GM23338 (cell line): ENCODE data around the gene SCGB1C2. TPM values are rescaled to one million over a fixed set of nuclear protein-coding genes. Genes with fewer than 3 reads are reported as not detected.
"Not testable (repeated sequence)": the region's sequence is repeated elsewhere in the genome, so short reads cannot be mapped to it uniquely, and the experiment has no call there.

Experiments
- ATAC-seq: fragments of 200-7000 bp; cut with Tn5 transposase; 3 replicates; pipeline ENCODE4 v1.9.1; 2020
- DNase-seq: peaks from one replicate; pipeline ENCODE4 v3.0.0-alpha.2; 2015; ENCODE audit warnings: low spot score
- H2AFZ ChIP-seq: fragments of 200-600 bp; sonication (generic); 2 replicates; pipeline ENCODE4 v1.8.0; 2016; ENCODE audit warnings: antibody characterized with exemption, mild to moderate bottlenecking, moderate library complexity
- H3F3A ChIP-seq: fragments of 200-600 bp; sonication (generic); replicated peaks from 2 replicates; pipeline ENCODE4 v1.8.0; 2017; ENCODE audit warnings: antibody characterized with exemption, mixed run types, low read depth
- H3K27ac ChIP-seq: fragments of 200-600 bp; sonication (generic); 2 replicates; pipeline ENCODE4 v1.6.1; 2016; ENCODE audit warnings: low read depth
- H3K27me3 ChIP-seq: fragments of 200-600 bp; sonication (generic); 2 replicates; pipeline ENCODE4 v1.8.0; 2016; ENCODE audit warnings: mild to moderate bottlenecking, mixed run types, moderate library complexity; ENCODE audit not compliant: insufficient read depth
- H3K36me3 ChIP-seq: fragments of 200-600 bp; sonication (generic); 2 replicates; pipeline ENCODE4 v1.8.0; 2016; ENCODE audit warnings: mild to moderate bottlenecking; ENCODE audit not compliant: insufficient read depth
- H3K4me1 ChIP-seq: fragments of 200-600 bp; sonication (generic); 2 replicates; pipeline ENCODE4 v1.8.0; 2016; ENCODE audit warnings: mild to moderate bottlenecking, moderate library complexity; ENCODE audit not compliant: insufficient read depth
- H3K4me2 ChIP-seq: fragments of 200-600 bp; sonication (generic); 2 replicates; pipeline ENCODE4 v1.7.1; 2017; ENCODE audit warnings: mixed run types
- H3K4me3 ChIP-seq: fragments of 200-600 bp; sonication (generic); 2 replicates; pipeline ENCODE4 v1.6.1; 2016; ENCODE audit warnings: mixed run types
- H3K79me2 ChIP-seq: fragments of 200-600 bp; sonication (generic); replicated peaks from 2 replicates; pipeline ENCODE4 v1.8.0; 2017; ENCODE audit warnings: mild to moderate bottlenecking; ENCODE audit not compliant: insufficient read depth
- H3K9me2 ChIP-seq: fragments of 200-600 bp; sonication (generic); 2 replicates; pipeline ENCODE4 v1.8.0; 2017; ENCODE audit not compliant: insufficient read depth
- H4K20me1 ChIP-seq: fragments of 200-600 bp; sonication (generic); replicated peaks from 2 replicates; pipeline ENCODE4 v1.8.0; 2017; ENCODE audit warnings: mild to moderate bottlenecking; ENCODE audit not compliant: insufficient read depth
- H3K27ac Mint-ChIP-seq: 2 replicates; pipeline ENCODE4 v1.8.0; 2020; ENCODE audit warnings: inconsistent platforms, mild to moderate bottlenecking, moderate library complexity, mixed read lengths
- H3K27me3 Mint-ChIP-seq: 3 replicates; pipeline ENCODE4 v1.8.0; 2022; ENCODE audit warnings: low read depth, mild to moderate bottlenecking, moderate library complexity, mixed read lengths, inconsistent platforms; ENCODE audit not compliant: insufficient read depth, poor library complexity
- H3K36me3 Mint-ChIP-seq: 3 replicates; pipeline ENCODE4 v1.8.0; 2021; ENCODE audit warnings: low read depth, mild to moderate bottlenecking, inconsistent platforms, moderate library complexity, mixed read lengths
- H3K4me1 Mint-ChIP-seq: 3 replicates; pipeline ENCODE4 v1.8.0; 2020; ENCODE audit warnings: mild to moderate bottlenecking, inconsistent platforms, mixed read lengths
- H3K4me3 Mint-ChIP-seq: 3 replicates; pipeline ENCODE4 v1.8.0; 2021; ENCODE audit warnings: moderate library complexity, mild to moderate bottlenecking, inconsistent platforms, mixed read lengths
- H3K9me3 Mint-ChIP-seq: 3 replicates; pipeline ENCODE4 v1.8.0; 2020; ENCODE audit warnings: moderate library complexity, mild to moderate bottlenecking, inconsistent platforms, mixed read lengths
- CTCF ChIP-seq, 2 experiments: fragments of 200-600 bp in 1 of 2; sonication (generic) in 1 of 2; conservative IDR thresholded peaks; 2 replicates each; pipeline versions ENCODE4 v1.5.1 to v1.6.1; 2016 to 2017; ENCODE audit warnings: antibody characterized with exemption in 2 of 2, low read depth in 2 of 2, mild to moderate bottlenecking in 2 of 2, moderate library complexity in 1 of 2
- long read RNA-seq: library from polyadenylated mRNA; unstranded; transcript quantifications from one replicate; pipeline ENCODE4 v2.0.0, GENCODE V29; 2020; ENCODE audit not compliant: unreplicated experiment
- polyA plus RNA-seq: library from polyadenylated mRNA; unstranded; fragments of >200 nt; fragmentation: Nextera tagmentation; extraction: Ambion mirVana; gene quantifications from 2 replicates; pipeline ENCODE4 v1.2.1, GENCODE V29; 2016
- total RNA-seq: library from RNA; depleted of rRNA; stranded (reverse); fragments of >200 nt; shearing (Covaris generic); gene quantifications from 2 replicates; pipeline ENCODE4 v1.2.3, GENCODE V29; 2014; rRNA removed

SCGB1C2 gene
- total RNA-seq (not detected in 2 replicates), polyA plus RNA-seq (not detected in 2 replicates)
- long read RNA-seq = 0 reads

DNA sequence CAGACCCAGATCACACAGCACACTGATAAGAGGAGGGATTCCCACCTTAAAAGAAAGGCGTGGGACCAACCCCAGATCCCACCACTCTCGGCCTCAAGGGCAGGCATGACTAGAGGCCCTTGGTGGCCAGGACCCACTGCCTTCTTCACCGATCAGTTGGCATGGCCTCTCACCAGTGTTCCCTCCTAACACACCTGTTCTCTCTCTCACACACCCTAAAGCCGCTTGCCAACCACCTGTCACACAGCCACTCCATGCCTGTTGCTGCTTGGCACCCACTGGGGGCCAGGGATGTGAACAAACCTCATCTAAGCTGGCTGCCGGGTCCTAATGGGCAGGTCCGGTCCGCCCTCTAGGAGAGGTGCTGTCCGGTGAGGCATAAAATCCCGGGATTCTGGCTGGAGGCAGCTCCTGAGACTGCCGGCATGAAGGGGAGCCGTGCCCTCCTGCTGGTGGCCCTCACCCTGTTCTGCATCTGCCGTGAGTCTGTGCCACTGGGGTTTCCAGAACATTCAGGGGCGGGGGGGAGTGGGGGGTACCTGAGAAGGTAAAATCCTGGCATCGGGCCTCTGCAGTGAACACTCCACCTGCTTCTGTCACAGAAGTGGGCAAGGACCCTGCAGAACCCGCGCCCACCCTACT lies at the start of gene SCGB1C2:
SCGB1C2 (plus strand) TSS at position 404 of the 642 bp plus-strand sequence; CDS start at position 426, 22 bp downstream.
- peaks cover 21% of the 10 kb centered on the region for H3K9me3 Mint-ChIP-seq
- not testable (repeated sequence) for H4K20me1 ChIP-seq, ATAC-seq, H3K4me2 ChIP-seq, H3K79me2 ChIP-seq, H3K4me3 Mint-ChIP-seq, H3K4me3 ChIP-seq, H3K4me1 ChIP-seq, H3F3A ChIP-seq, H3K27me3 Mint-ChIP-seq, H3K27ac Mint-ChIP-seq, H3K27me3 ChIP-seq, H3K36me3 ChIP-seq, H3K9me2 ChIP-seq, H2AFZ ChIP-seq, H3K4me1 Mint-ChIP-seq, DNase-seq, H3K27ac ChIP-seq
- H3K36me3 Mint-ChIP-seq = peaks cover 10% of the 10 kb centered on the region; the same call in 2 of the 3 replicates

- H3K36me3 Mint-ChIP-seq, H3K9me3 Mint-ChIP-seq, H3K4me2 ChIP-seq, H3K27ac Mint-ChIP-seq, H3K27me3 Mint-ChIP-seq, H3K27ac ChIP-seq, H3K4me1 Mint-ChIP-seq, H3K9me2 ChIP-seq, H3F3A ChIP-seq, H3K4me1 ChIP-seq, H4K20me1 ChIP-seq, H3K4me3 ChIP-seq, ATAC-seq, H2AFZ ChIP-seq, H3K4me3 Mint-ChIP-seq, H3K36me3 ChIP-seq, H3K79me2 ChIP-seq, H3K27me3 ChIP-seq: not testable (repeated sequence)
- DNase-seq = peak; percentile 21
Observed at GRCh38 chr17:113111-113510, 24.3 kb upstream of the SCGB1C2 start.

DNA sequence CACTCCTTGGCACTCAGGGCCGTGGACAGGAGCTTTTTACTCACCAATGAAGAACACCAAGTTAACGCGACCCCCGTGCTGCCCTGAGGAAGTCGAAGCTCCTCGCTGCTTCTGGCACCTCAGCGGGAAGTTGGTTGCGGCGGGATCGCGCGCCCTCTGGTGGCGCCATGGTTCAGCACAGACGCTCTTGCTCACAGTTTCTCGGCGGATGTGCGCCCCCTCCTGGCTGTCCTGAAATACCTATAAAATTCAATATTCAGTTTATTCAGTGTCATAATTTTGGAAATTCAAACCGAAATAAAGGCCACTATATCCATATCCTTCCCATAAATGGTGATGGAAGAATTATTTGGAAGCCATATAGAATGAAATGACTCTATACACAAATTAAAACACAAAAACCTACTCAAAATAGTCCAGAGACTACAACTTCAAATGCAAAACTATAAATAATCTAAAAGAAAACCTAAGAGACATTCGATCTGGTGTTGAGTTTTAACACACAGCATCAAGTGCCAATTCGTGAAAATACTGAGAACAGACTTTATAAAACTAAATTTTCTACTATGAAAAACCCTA lies 18.9 kb upstream of the SCGB1C2 start:
- DNase-seq = peak; percentile 43
- not testable (repeated sequence) for H3K4me1 Mint-ChIP-seq, H3K9me3 Mint-ChIP-seq, H3K4me3 ChIP-seq, H3K36me3 ChIP-seq, H3K4me2 ChIP-seq, H2AFZ ChIP-seq, H3K36me3 Mint-ChIP-seq, H4K20me1 ChIP-seq, H3K79me2 ChIP-seq, H3K27me3 ChIP-seq, H3K27ac Mint-ChIP-seq, H3K4me3 Mint-ChIP-seq, H3F3A ChIP-seq, ATAC-seq, H3K27me3 Mint-ChIP-seq, H3K4me1 ChIP-seq, H3K27ac ChIP-seq, H3K9me2 ChIP-seq
- peak; percentile 34 to 68 for TF ChIP-seq CTCF (conservative IDR thresholded peaks at IDR 0.05; ENCODE audit: low read depth in 2 of 2)

DNA sequence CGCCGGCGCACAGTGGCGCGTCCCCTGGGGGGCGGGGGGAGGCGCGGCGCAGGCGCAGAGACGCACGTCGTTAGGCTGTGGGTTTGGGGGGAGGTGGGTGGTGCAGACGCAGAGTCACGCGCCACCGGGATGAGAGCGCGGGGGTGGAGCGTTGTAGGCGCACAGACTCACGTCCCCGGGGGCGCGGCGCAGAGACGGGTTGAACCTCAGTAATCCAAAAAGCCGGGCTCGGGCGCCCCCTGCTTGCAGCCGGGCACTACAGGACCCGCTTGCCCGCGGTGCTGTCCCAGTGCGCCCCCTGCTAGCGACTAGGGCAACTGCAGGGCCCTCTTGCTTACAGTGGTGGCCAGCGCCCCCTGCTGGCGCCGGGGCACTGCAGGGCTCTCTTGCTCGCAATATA lies 3.4 kb upstream of the SCGB1C2 start:
- not testable (repeated sequence) for H3K79me2 ChIP-seq, H3K27ac ChIP-seq, H4K20me1 ChIP-seq, H3K4me2 ChIP-seq, H3F3A ChIP-seq, H3K27ac Mint-ChIP-seq, H3K4me1 Mint-ChIP-seq, H3K36me3 Mint-ChIP-seq, H2AFZ ChIP-seq, ATAC-seq, H3K36me3 ChIP-seq, H3K4me3 Mint-ChIP-seq, H3K9me2 ChIP-seq, H3K4me3 ChIP-seq, H3K27me3 Mint-ChIP-seq, H3K27me3 ChIP-seq, H3K4me1 ChIP-seq
- H3K9me3 Mint-ChIP-seq = peaks cover 14% of the 10 kb centered on the region
- peak; percentile 1 for DNase-seq
